ENCODE measurements around the gene NBEAL2.
A peak's percentile ranks its signal among the peaks of the same experiment; 100 is the strongest.

Gene NBEAL2

GRCh38 chr3:47041114-47041513 is 61.6 kb downstream of the NBEAL2 start:
- no peak for DNase-seq (ENCODE audit: low read depth in 2 of 2, low spot score in 1 of 2)

DNA sequence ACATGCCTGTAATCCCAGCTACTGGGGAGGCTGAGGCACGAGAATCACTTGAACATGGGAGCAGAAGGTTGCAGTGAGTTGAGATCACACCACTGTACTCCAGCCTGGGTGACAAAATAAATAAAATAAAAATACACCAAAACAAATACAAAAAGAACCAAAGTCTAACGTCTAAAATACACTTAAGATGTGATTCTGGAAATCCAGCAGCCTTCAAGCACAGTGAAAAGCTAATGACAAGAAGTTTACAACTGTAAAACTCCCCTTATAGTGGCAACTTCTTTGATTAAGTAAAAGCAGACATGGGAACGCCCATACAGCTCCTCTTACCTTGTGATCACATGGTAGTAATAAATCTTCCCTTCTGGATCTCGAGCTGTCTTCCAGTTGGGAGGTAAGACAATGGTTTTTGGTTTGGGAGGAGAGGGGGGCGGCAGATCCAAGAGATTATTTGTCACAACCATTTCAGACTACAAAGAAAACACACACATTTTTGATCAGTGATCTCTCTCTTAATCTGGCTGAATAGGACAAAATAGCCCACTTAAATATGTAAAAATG is 62.8 kb downstream of the NBEAL2 start:
- DNase-seq (ENCODE audit: low read depth in 2 of 2, low spot score in 1 of 2): no peak

- no peak for DNase-seq (ENCODE audit: low read depth in 2 of 2, low spot score in 1 of 2)
Observed at GRCh38 chr3:47047069-47047468, 67.6 kb downstream of the NBEAL2 start.

DNA sequence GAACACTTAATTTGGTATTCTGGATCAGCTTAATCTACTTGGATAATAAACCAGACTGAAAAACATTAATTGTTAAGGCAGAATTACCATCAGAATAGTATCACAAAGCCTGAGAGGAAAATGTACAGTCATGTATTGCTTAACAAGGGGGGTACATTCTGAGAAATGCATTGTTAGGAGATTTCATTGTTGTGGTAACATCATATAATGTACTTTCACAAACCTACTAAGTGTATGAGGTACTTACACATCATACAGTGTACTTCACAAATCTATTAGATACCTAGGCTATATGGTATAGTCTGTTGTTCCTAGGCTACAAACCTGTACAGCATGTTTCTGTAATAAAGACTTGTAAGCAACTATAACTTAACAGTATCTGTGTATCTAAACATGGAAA is 68.2 kb downstream of the NBEAL2 start:
- no peak for DNase-seq (ENCODE audit: low read depth in 2 of 2, low spot score in 1 of 2)

DNA sequence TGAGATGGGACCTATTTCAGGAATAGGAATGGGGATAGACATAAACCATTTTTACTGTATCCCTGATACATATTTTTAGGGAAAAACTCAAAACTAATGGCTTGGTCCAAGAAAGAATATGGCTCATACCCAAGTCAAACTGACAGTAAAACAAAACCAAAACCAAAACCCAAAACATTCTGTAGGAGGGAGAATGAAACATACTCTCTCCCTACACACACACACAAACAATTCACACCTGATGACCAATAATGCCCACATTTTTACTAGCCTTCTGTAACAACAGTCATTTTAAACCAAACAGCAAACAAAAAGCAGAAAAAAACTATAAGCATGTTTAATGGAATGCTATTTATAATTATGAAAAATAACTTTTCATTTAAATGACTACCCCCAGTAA is 74.9 kb downstream of the NBEAL2 start:
- DNase-seq (ENCODE audit: low read depth in 2 of 2, low spot score in 1 of 2): no peak

DNA sequence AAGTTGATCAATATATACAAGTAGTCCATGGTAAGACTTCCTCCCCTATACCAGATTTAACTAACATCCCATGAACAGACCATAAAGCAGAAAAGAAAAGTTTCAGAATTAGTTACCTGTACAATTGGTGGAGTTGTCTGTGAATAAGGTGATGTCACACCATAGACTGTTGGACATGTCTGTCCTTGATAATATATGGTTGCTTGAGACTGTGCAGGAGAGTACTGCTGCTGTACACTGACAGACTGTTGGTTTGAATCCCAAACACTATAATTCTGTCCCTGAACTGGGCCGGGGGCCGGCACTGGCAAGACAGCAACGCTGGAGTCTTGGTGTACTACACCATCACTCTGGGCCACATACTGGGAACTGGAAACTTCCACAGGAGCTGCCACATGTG is 77.2 kb downstream of the NBEAL2 start:
- DNase-seq (ENCODE audit: low read depth in 2 of 2, low spot score in 1 of 2): no peak

- peak in 1 of 2 donors; percentile 9 for DNase-seq (ENCODE audit: low read depth in 2 of 2, low spot score in 1 of 2)
Observed at GRCh38 chr3:47057212-47057671, 77.8 kb downstream of the NBEAL2 start.

Measured in stimulated activated CD8-positive, alpha-beta memory T cell treated with anti-CD3 and anti-CD28 coated beads, Interleukin-4, amount 100 ng/mL, for 1 hour (primary cell).